GM19468 (cell line): ENCODE measurements around the gene GAD2.

Source experiments
- ATAC-seq: cut with Tn5 transposase; IDR thresholded peaks from one replicate; pipeline ENCODE4 v1.9.1; 2021; ENCODE audit warnings: mild to moderate bottlenecking, moderate library complexity, moderate number of reproducible peaks; ENCODE audit not compliant: unreplicated experiment; ENCODE audit errors: extremely low read depth

Gene GAD2

GRCh38 chr10:26216585-26217395 is at the start of gene GAD2:
Gene GAD2, plus strand, starts transcription at chr10:26216774. Its CDS starts 36 bp downstream, at chr10:26216810.
- no peak for ATAC-seq

- ATAC-seq = no peak
These were observed 47.1 kb upstream of the GAD2 start for GRCh38 chr10:26169466-26169865.

GRCh38 chr10:26172131-26172530 is 44.4 kb upstream of the GAD2 start:
- no peak for ATAC-seq

GRCh38 chr10:26173837-26174236 is 42.7 kb upstream of the GAD2 start:
- ATAC-seq = no peak

- ATAC-seq = no peak
These were observed 39.2 kb upstream of the GAD2 start for GRCh38 chr10:26177341-26177740.

- no peak for ATAC-seq
These were observed 22.3 kb upstream of the GAD2 start for GRCh38 chr10:26194275-26194674.

GRCh38 chr10:26197248-26197647 is 19.3 kb upstream of the GAD2 start:
- no peak for ATAC-seq

GRCh38 chr10:26198119-26198518 is 18.5 kb upstream of the GAD2 start:
- no peak for ATAC-seq

GRCh38 chr10:26199841-26200240 is 16.7 kb upstream of the GAD2 start:
- ATAC-seq = no peak

GRCh38 chr10:26205223-26205622 is 11.4 kb upstream of the GAD2 start:
- no peak for ATAC-seq

- no peak for ATAC-seq
These were observed 4.7 kb upstream of the GAD2 start for GRCh38 chr10:26211781-26212444.

- no peak for ATAC-seq
These were observed 4.1 kb upstream of the GAD2 start for GRCh38 chr10:26212511-26212910.

GRCh38 chr10:26213157-26213800 is 3.3 kb upstream of the GAD2 start:
- no peak for ATAC-seq

- ATAC-seq = no peak
These were observed 2.6 kb upstream of the GAD2 start for GRCh38 chr10:26214004-26214403.

- ATAC-seq = no peak
These were observed 1.8 kb upstream of the GAD2 start for GRCh38 chr10:26214551-26215395.

GRCh38 chr10:26215396-26215934 is 1.1 kb upstream of the GAD2 start:
- ATAC-seq = no peak

- no peak for ATAC-seq
These were observed 514 bp upstream of the GAD2 start for GRCh38 chr10:26215935-26216584.

GRCh38 chr10:26217396-26218086 is 967 bp downstream of the GAD2 start:
- ATAC-seq = no peak

- no peak for ATAC-seq
These were observed 3.1 kb downstream of the GAD2 start for GRCh38 chr10:26219676-26220075.
